SK-N-MC (cell line): ENCODE results near the gene CD300LB.

Source experiments
- EZH2 ChIP-seq: fragments of 200-600 bp; sonication (generic); IDR thresholded peaks from one replicate; pipeline ENCODE4 v1.6.1; 2017; ENCODE audit warnings: antibody characterized with exemption
- FOXP2 ChIP-seq: optimal IDR thresholded peaks from 2 replicates; pipeline ENCODE3; 2011; ENCODE audit warnings: mild to moderate bottlenecking, moderate library complexity; ENCODE audit not compliant: insufficient read depth; ENCODE audit errors: extremely low read length, control extremely low read depth
- POLR2AphosphoS5 ChIP-seq: IDR thresholded peaks from 2 replicates; pipeline ENCODE4 v1.6.1; 2012; ENCODE audit warnings: mild to moderate bottlenecking, low read depth, low read length, borderline replicate concordance

GRCh38 chr17:74485841-74486240, 45.4 kb downstream of the CD300LB start:
- TF ChIP-seq POLR2AphosphoS5, result no peak
- no peak for TF ChIP-seq EZH2
- TF ChIP-seq FOXP2, result no peak
